Measurements from ENCODE around the gene CHST2.
"Not testable (repeated sequence)": the region's sequence is repeated elsewhere in the genome, so short reads cannot be mapped to it uniquely, and the experiment has no call there.

CHST2 gene

GRCh38 chr3:143135150-143135549, 15.6 kb downstream of the CHST2 start:
- DNase-seq = no peak

- DNase-seq = no peak
Observed at GRCh38 chr3:143137435-143138036, 18.0 kb downstream of the CHST2 start.

GRCh38 chr3:143138953-143139352, 19.4 kb downstream of the CHST2 start:
- no peak for DNase-seq

- no peak for DNase-seq
Observed at GRCh38 chr3:143139762-143140161, 20.2 kb downstream of the CHST2 start.

GRCh38 chr3:143140550-143140949, 21.0 kb downstream of the CHST2 start:
- DNase-seq = no peak

GRCh38 chr3:143142354-143142753, 22.8 kb downstream of the CHST2 start:
- no peak for DNase-seq

- DNase-seq = no peak
Observed at GRCh38 chr3:143145906-143146305, 26.3 kb downstream of the CHST2 start.

- no peak for DNase-seq
Observed at GRCh38 chr3:143146486-143147274, 27.1 kb downstream of the CHST2 start.

- no peak for DNase-seq
Observed at GRCh38 chr3:143147707-143148106, 28.1 kb downstream of the CHST2 start.

- DNase-seq = no peak
Observed at GRCh38 chr3:143150071-143150470, 30.5 kb downstream of the CHST2 start.

GRCh38 chr3:143151004-143151731, 31.6 kb downstream of the CHST2 start:
- DNase-seq = no peak

GRCh38 chr3:143152043-143152442, 32.5 kb downstream of the CHST2 start:
- no peak for DNase-seq

GRCh38 chr3:143155756-143156155, 36.2 kb downstream of the CHST2 start:
- no peak for DNase-seq

GRCh38 chr3:143158014-143158988, 38.7 kb downstream of the CHST2 start:
- no peak for DNase-seq

GRCh38 chr3:143160437-143160836, 40.9 kb downstream of the CHST2 start:
- no peak for DNase-seq

GRCh38 chr3:143163562-143164100, 44.1 kb downstream of the CHST2 start:
- DNase-seq = no peak

- DNase-seq = no peak
Observed at GRCh38 chr3:143165211-143165610, 45.6 kb downstream of the CHST2 start.

GRCh38 chr3:143165612-143166285, 46.2 kb downstream of the CHST2 start:
- not testable (repeated sequence) for DNase-seq

GRCh38 chr3:143166376-143166775, 46.8 kb downstream of the CHST2 start:
- no peak for DNase-seq

GRCh38 chr3:143167969-143168854, 48.6 kb downstream of the CHST2 start:
- DNase-seq = no peak

- DNase-seq = no peak
Observed at GRCh38 chr3:143168855-143169192, 49.3 kb downstream of the CHST2 start.

Measured in NCI-H1092 (cell line).